OCI-LY7 (cell line): ENCODE measurements around the gene CHST9. TPM values are rescaled to one million over a fixed set of nuclear protein-coding genes. Genes with fewer than 3 reads are reported as not detected.

Experiments used
- BruUV-seq: library from RNA; stranded (reverse); fragments of 400-500 nt; replicated peaks from 2 replicates; lab custom pipeline; 2021; lab: Mats Ljungman, UMichigan
- CTCF ChIA-PET: fragments of 300-600 bp; sonication (Branson Sonifier 250); formaldehyde crosslinking; loops from one replicate; lab custom pipeline; 2022; ENCODE audit warnings: antibody characterized with exemption; ENCODE audit not compliant: unreplicated experiment; lab: Charles Lee
- POLR2A ChIA-PET: fragments of 300-600 bp; sonication (Branson Sonifier 250); formaldehyde crosslinking; loops from one replicate; lab custom pipeline; 2022; ENCODE audit warnings: antibody characterized with exemption; lab: Charles Lee
- DNase-seq: peaks from one replicate; pipeline ENCODE4 v3.0.0-alpha.2; 2015; ENCODE audit warnings: low spot score
- H2AFZ ChIP-seq: fragments of 200-600 bp; sonication (generic), shearing (Covaris generic); 2 replicates; pipeline ENCODE4 v1.6.1; 2014; ENCODE audit warnings: mild to moderate bottlenecking, antibody characterized with exemption, low read length, moderate library complexity
- H3K27ac ChIP-seq: fragments of 200-600 bp; sonication (generic); 2 replicates; pipeline ENCODE4 v1.5.1; 2014; ENCODE audit warnings: mixed run types, low read depth, mild to moderate bottlenecking, moderate library complexity, low read length, inconsistent platforms; ENCODE audit not compliant: poor library complexity, severe bottlenecking
- H3K36me3 ChIP-seq: fragments of 200-600 bp; sonication (generic); 2 replicates; pipeline ENCODE4 v1.6.1; 2014; ENCODE audit warnings: mild to moderate bottlenecking, antibody characterized with exemption, low read length, moderate library complexity, mixed read lengths; ENCODE audit not compliant: insufficient read depth
- H3K4me1 ChIP-seq: fragments of 200-600 bp; sonication (generic); 2 replicates; pipeline ENCODE4 v1.5.1; 2014; ENCODE audit warnings: mild to moderate bottlenecking, low read length; ENCODE audit not compliant: insufficient read depth, poor library complexity, severe bottlenecking
- H3K4me2 ChIP-seq: fragments of 200-600 bp; sonication (generic); 2 replicates; pipeline ENCODE4 v1.6.1; 2014; ENCODE audit warnings: mild to moderate bottlenecking, low read length
- H3K4me3 ChIP-seq: fragments of 200-600 bp; sonication (generic); 2 replicates; pipeline ENCODE4 v1.5.1; 2014; ENCODE audit warnings: mild to moderate bottlenecking, low read depth, low read length; ENCODE audit not compliant: poor library complexity, severe bottlenecking
- H3K79me2 ChIP-seq: fragments of 200-600 bp; sonication (generic); 2 replicates; pipeline ENCODE4 v1.6.1; 2016; ENCODE audit warnings: low read depth, mild to moderate bottlenecking, low read length, moderate library complexity, mixed read lengths; ENCODE audit not compliant: insufficient read depth
- H3K9me2 ChIP-seq: fragments of 200-600 bp; sonication (generic); 2 replicates; pipeline ENCODE4 v1.6.1; 2016; ENCODE audit warnings: mild to moderate bottlenecking, low read length, mixed read lengths; ENCODE audit not compliant: insufficient read depth
- H3K9me3 ChIP-seq: fragments of 200-600 bp; sonication (generic); 2 replicates; pipeline ENCODE4 v1.6.1; 2014; ENCODE audit warnings: mild to moderate bottlenecking, mixed run types, low read length, mixed read lengths
- H4K20me1 ChIP-seq: fragments of 200-600 bp; sonication (generic); 2 replicates; pipeline ENCODE4 v1.6.1; 2014; ENCODE audit warnings: mild to moderate bottlenecking, antibody characterized with exemption, low read length, moderate library complexity, mixed read lengths; ENCODE audit not compliant: insufficient read depth
- CTCF ChIP-seq: fragments of 200-600 bp; sonication (generic); conservative IDR thresholded peaks from 2 replicates; pipeline ENCODE4 v1.5.1; 2014; ENCODE audit warnings: mild to moderate bottlenecking, antibody characterized with exemption, low read length, moderate library complexity, mixed read lengths
- EZH2phosphoT487 ChIP-seq: fragments of 200-600 bp; sonication (generic); IDR thresholded peaks from 2 replicates; pipeline ENCODE4 v1.6.1; 2018; ENCODE audit warnings: low read depth, borderline replicate concordance, mild to moderate bottlenecking, mixed run types, antibody characterized with exemption, low read length, moderate library complexity, mixed read lengths
- intact Hi-C: fragments of 100-400 bp; cut with micrococcal nuclease; formaldehyde crosslinking; loops from one replicate; pipeline ENCODE4 v1.10.0; 2022; ENCODE audit not compliant: unreplicated experiment
- total RNA-seq, 2 experiments: library from RNA; depleted of rRNA in 1 of 2; stranded (reverse); fragments of >200 nt in 1 of 2; shearing (Covaris generic) in 1 of 2; gene quantifications; 2 replicates each; pipeline ENCODE4 v1.2.3, GENCODE V29; 2014 to 2022

Gene CHST9
- total RNA-seq, 2 experiments from 2014 or later: not detected

DNA sequence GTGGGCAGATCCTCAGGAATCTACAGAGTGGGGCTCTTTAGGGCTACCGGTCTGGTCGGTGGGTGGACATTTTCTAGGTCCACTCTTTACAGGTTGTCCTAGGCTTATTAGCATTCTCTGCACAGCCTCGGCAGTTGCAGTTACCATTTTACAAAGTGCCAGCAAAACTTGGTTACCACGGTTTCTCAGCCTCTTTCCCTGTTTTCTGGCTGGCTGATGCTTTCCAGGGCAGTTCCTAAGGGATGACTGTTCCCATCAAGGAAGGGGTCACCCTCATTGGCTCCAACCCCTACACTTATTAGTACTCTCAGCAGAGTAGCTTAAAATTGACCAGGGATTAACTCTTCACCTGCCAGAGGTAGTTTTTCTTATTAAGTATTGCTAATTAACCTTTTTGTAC, 317.6 kb downstream of the CHST9 start:
- H3K36me3 ChIP-seq: no peaks in the 10 kb centered on the region
- ChIA-PET CTCF (no interaction called here), POLR2A (interaction anchor here (0.6 to 0.7 kb wide), 2 partner anchors 184 to 659 kb away, joined by 3 to 4 read pairs; no protein-coding TSS in a partner anchor)
- no peaks in the 10 kb centered on the region for H3K9me2 ChIP-seq
- no peak overlapping the region for H3K4me3 ChIP-seq
- no peaks in the 10 kb centered on the region for H4K20me1 ChIP-seq
- no peak overlapping the region for H3K27ac ChIP-seq
- H3K79me2 ChIP-seq: no peaks in the 10 kb centered on the region
- no peak for TF ChIP-seq CTCF
- TF ChIP-seq EZH2phosphoT487: no peak
- no peaks in the 10 kb centered on the region for H3K4me1 ChIP-seq
- no peak overlapping the region for H2AFZ ChIP-seq
- BruUV-seq: no TSS peak
- H3K4me2 ChIP-seq: no peak overlapping the region
- H3K9me3 ChIP-seq: no peaks in the 10 kb centered on the region
- intact Hi-C loops: no loop called here
- no peak for DNase-seq

GRCh38 chr18:26865557-26865956, 319.6 kb downstream of the CHST9 start, which contains the start of gene AQP4:
Gene AQP4, minus strand, starts transcription at chr18:26865707. Its CDS starts 18 bp downstream, at chr18:26865689.
- no peak for TF ChIP-seq CTCF
- no peak for TF ChIP-seq EZH2phosphoT487
- no TSS peak for BruUV-seq

GRCh38 chr18:26864658-26865057, 320.4 kb downstream of the CHST9 start:
- no peak for DNase-seq
- H3K4me3 ChIP-seq: no peak overlapping the region
- no peaks in the 10 kb centered on the region for H4K20me1 ChIP-seq
- no peak overlapping the region for H3K27ac ChIP-seq
- H2AFZ ChIP-seq: no peak overlapping the region
- H3K4me1 ChIP-seq: no peaks in the 10 kb centered on the region
- no peaks in the 10 kb centered on the region for H3K9me3 ChIP-seq
- no TSS peak for BruUV-seq
- H3K79me2 ChIP-seq: no peaks in the 10 kb centered on the region
- ChIA-PET POLR2A (interaction anchor here (0.6 to 1.1 kb wide), 3 partner anchors 10 to 1252 kb away, joined by 3 read pairs; no protein-coding TSS in a partner anchor), CTCF (no interaction called here)
- no peaks in the 10 kb centered on the region for H3K36me3 ChIP-seq
- H3K9me2 ChIP-seq: no peaks in the 10 kb centered on the region
- intact Hi-C loops: no loop called here
- no peak overlapping the region for H3K4me2 ChIP-seq
- TF ChIP-seq EZH2phosphoT487: no peak
- TF ChIP-seq CTCF: no peak

More at GRCh38 chr18:26865557-26865956, 319.6 kb downstream of the CHST9 start, which contains the start of gene AQP4:
- H3K4me1 ChIP-seq: no peaks in the 10 kb centered on the region
- no peak within 1 kb of the TSS for H3K27ac ChIP-seq
- no peaks in the 10 kb centered on the region for H3K79me2 ChIP-seq
- no peak for DNase-seq
- no peaks in the 10 kb centered on the region for H4K20me1 ChIP-seq
- ChIA-PET CTCF (no interaction called here), POLR2A (no interaction called here)
- no peaks in the 10 kb centered on the region for H3K9me3 ChIP-seq
- no peaks in the 10 kb centered on the region for H3K9me2 ChIP-seq
- H3K4me3 ChIP-seq: no peak within 1 kb of the TSS
- H3K4me2 ChIP-seq: no peak within 1 kb of the TSS
- intact Hi-C loops: no loop called here
- no peaks in the 10 kb centered on the region for H3K36me3 ChIP-seq
- H2AFZ ChIP-seq: no peak within 1 kb of the TSS
